Upper lobe of right lung (tissue), 1 donor: ENCODE data around the gene EDEM2. TPM values are rescaled to one million over a fixed set of nuclear protein-coding genes. Genes with fewer than 3 reads are reported as not detected.

ENCODE experiments used
- ATAC-seq: fragments of 200-7000 bp; cut with Tn5 transposase; one replicate; pipeline ENCODE4 v1.9.1; 2020; ENCODE audit warnings: mild to moderate bottlenecking, moderate library complexity
- DNase-seq: peaks from one replicate; pipeline ENCODE4 v3.0.0-alpha.2; 2020
- H3K27ac ChIP-seq: fragments of 200-600 bp; one replicate; pipeline ENCODE4 v1.8.0; 2022
- H3K27me3 ChIP-seq: fragments of 200-600 bp; one replicate; pipeline ENCODE4 v1.8.0; 2022; ENCODE audit warnings: mild to moderate bottlenecking
- H3K36me3 ChIP-seq: fragments of 200-600 bp; one replicate; pipeline ENCODE4 v1.8.0; 2022
- H3K4me1 ChIP-seq: fragments of 200-600 bp; one replicate; pipeline ENCODE4 v1.8.0; 2022
- H3K4me3 ChIP-seq: fragments of 200-600 bp; one replicate; pipeline ENCODE4 v1.8.0; 2022; ENCODE audit warnings: mild to moderate bottlenecking
- H3K9me3 ChIP-seq: fragments of 200-600 bp; one replicate; pipeline ENCODE4 v1.8.0; 2022
- CTCF ChIP-seq: fragments of 200-600 bp; IDR thresholded peaks from one replicate; pipeline ENCODE4 v1.8.0; 2022; ENCODE audit warnings: antibody characterized with exemption
- intact Hi-C: fragments of 100-400 bp; cut with DNase I; formaldehyde crosslinking; loops from one replicate; pipeline ENCODE4 v1.11.0; 2022
- total RNA-seq: library from RNA; stranded (reverse); fragmentation: NEBNext Ultra II Directional; extraction: Animal tissue kit (Norgen Biotek cat#: 25700); gene quantifications from one replicate; pipeline ENCODE4 v1.2.1, GENCODE V29; 2021
- donor health status: DM: no; HTN: yes; CAD: no; lungs with severe emphysema.

The EDEM2 gene
- total RNA-seq, 1 donor from 2014 or later: 39.2 TPM

DNA sequence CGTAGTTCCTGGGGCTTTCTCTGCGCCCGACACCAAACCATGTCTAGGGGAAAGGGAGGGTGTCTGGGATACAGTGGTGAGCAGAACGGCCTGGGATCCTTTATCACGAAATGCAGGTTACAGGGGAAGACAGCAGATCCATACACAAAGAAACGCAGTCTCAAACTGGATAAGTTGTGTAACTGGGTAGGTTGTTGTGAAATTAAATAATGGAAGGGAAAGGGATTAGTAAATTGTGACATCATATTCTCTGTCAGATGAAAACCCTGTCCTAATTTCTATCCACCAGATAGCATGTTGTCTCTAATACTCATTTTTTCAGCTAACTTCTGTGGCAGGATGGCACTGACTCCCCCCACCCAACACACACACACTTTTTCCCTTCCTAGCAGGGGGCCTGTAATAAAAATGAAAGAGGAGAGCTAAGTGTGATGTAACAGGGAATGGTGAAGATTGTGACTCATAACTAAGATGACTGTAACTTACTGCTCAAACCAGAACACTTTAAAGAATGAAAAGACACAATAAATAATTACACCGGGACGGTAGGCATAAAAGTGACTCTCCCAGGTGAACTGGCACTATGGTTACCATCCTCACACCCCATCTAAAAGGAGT lies 53.8 kb downstream of the EDEM2 start:
- DNase-seq (no peak), ATAC-seq (no peak)
- Histone ChIP-seq H3K4me3 (peak overlapping the region; percentile 94), H3K9me3 (no peaks in the 10 kb centered on the region), H3K36me3 (no peaks in the 10 kb centered on the region), H3K27me3 (no peaks in the 10 kb centered on the region), H3K4me1 (peaks cover 30% of the 10 kb centered on the region), H3K27ac (peak overlapping the region; percentile 92)
- intact Hi-C loops: no loop called here
- no peak for TF ChIP-seq CTCF

DNA sequence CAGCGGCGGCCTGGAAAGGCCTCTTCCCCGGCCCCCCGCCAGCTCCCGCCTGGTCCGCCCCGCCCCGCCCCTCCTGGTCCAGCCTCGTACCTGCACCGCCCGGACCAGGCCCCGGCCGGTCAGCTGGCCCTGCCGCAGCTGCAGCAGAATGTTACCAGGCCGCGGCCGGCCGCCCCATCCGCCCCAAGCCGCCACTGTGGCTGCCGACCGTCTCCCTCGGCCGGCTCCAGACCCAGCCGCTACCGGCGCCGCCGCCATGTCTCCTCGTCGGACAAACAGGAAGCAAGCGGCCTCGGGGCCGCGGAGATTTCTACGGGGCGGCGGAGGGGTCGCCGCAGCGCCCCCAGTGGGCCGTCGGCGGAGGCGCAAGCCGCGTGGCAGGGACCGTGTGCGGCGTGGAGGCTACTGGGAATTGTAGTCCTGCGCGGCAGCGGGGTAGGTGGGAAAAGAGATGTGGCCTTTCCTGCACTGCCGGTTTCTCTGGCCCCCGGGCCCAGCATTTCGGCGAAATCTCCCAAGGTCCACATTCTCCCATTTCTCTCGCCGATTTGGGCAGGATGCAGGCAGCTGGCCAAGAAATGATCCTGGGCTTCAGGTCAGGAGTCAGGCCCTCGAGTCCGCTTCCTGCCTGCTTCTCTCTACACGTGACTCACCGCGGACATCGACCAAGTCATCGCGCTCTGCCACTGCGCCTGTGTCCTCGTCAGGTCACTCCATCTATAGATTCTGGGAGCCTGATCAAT lies 54.4 kb downstream of the EDEM2 start, which contains the start of gene TRPC4AP:
Gene TRPC4AP, minus strand, starts transcription at position 284 of the 743 bp plus-strand sequence. Its CDS starts 26 bp downstream, at position 258.
- Histone ChIP-seq H3K27me3 (no peaks in the 10 kb centered on the region), H3K9me3 (no peaks in the 10 kb centered on the region), H3K36me3 (no peaks in the 10 kb centered on the region), H3K4me1 (peaks cover 37% of the 10 kb centered on the region), H3K27ac (peak within 1 kb of the TSS; percentile 92), H3K4me3 (peak within 1 kb of the TSS; percentile 94)
- intact Hi-C loops: no loop called here
- peak; percentile 96 for DNase-seq
- peak; percentile 99 for ATAC-seq
- TF ChIP-seq CTCF: peak; percentile 93

- no peaks in the 10 kb centered on the region for H3K36me3 ChIP-seq
- H3K27me3 ChIP-seq: no peaks in the 10 kb centered on the region
- peak overlapping the region; percentile 92 for H3K27ac ChIP-seq
- peak overlapping the region; percentile 94 for H3K4me3 ChIP-seq
- peaks cover 37% of the 10 kb centered on the region for H3K4me1 ChIP-seq
- ATAC-seq (no peak), DNase-seq (no peak)
- intact Hi-C loops: no loop called here
- H3K9me3 ChIP-seq: no peaks in the 10 kb centered on the region
- no peak for TF ChIP-seq CTCF
These were observed 55.2 kb downstream of the EDEM2 start for GRCh38 chr20:35091816-35092523.

GRCh38 chr20:35088231-35089145 lies 58.6 kb downstream of the EDEM2 start:
- H3K4me3 ChIP-seq: no peak overlapping the region
- ATAC-seq (no peak), DNase-seq (no peak)
- no peak for TF ChIP-seq CTCF
- intact Hi-C loops: no loop called here
- H3K27me3 ChIP-seq: no peaks in the 10 kb centered on the region
- H3K4me1 ChIP-seq: peaks cover 33% of the 10 kb centered on the region
- no peaks in the 10 kb centered on the region for H3K36me3 ChIP-seq
- no peak overlapping the region for H3K27ac ChIP-seq
- H3K9me3 ChIP-seq: no peaks in the 10 kb centered on the region

DNA sequence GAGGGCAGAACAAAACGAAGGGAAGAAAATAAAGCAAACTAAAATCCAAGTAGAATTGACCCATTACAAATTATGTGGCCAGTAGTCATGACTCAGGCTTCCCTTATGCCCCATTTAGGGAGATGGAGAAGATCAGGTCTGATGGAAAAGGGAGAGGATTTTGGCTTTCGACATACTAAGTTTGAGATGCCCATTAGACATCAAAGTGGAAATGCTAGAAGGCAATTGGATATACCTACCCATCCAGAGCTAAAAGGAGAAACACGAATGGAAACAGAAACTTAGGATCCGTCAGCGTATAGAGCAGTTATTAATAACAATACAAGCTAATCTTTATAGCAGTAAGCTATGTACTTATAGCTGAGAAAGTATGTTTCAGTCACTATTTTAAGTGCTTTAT lies 59.3 kb downstream of the EDEM2 start:
- Histone ChIP-seq H3K36me3 (no peaks in the 10 kb centered on the region), H3K4me1 (peaks cover 26% of the 10 kb centered on the region), H3K27me3 (no peaks in the 10 kb centered on the region), H3K27ac (no peak overlapping the region), H3K9me3 (no peaks in the 10 kb centered on the region), H3K4me3 (no peak overlapping the region)
- intact Hi-C loops: no loop called here
- TF ChIP-seq CTCF: no peak
- DNase-seq (no peak), ATAC-seq (no peak)
